K562 (cell line): ENCODE measurements around the gene CYLD. TPM values are rescaled to one million over a fixed set of nuclear protein-coding genes. Genes with fewer than 3 reads are reported as not detected.

Experiments
- ATAC-seq: fragments of 200-7000 bp; cut with Tn5 transposase; 3 replicates; pipeline ENCODE4 v1.9.1; 2020; ENCODE audit warnings: moderate library complexity
- BruUV-seq: library from RNA; stranded (reverse); fragments of 400-500 nt; replicated peaks from 2 replicates; lab custom pipeline; 2021; lab: Mats Ljungman, UMichigan
- CTCF ChIA-PET: fragments of 300-600 bp; formaldehyde crosslinking; extraction: SDS; loops from one replicate; lab custom pipeline; 2021; ENCODE audit warnings: low intra/inter-chr PET ratio; lab: Yijun Ruan, JAX
- POLR2A ChIA-PET: fragments of 300-600, 350-650 bp; sonication (Branson Sonifier 250); formaldehyde crosslinking; extraction: SDS; loops from one replicate; lab custom pipeline; 2021; ENCODE audit warnings: antibody characterized with exemption, inconsistent platforms; lab: Yijun Ruan, JAX
- DNase-seq, 4 experiments: peaks; one replicate each; pipeline versions ENCODE4 v3.0.0 to v3.0.0-alpha.2; 2011 to 2018; ENCODE audit warnings: low spot score in 3 of 4, mixed read lengths in 3 of 4; ENCODE audit errors: extremely low read depth in 1 of 4
- FAIRE-seq: peaks from 2 replicates; lab custom pipeline; 2011; peaks lifted over from hg19 to GRCh38; lab: Jason Lieb, UNC
- H2AFZ ChIP-seq: 2 replicates; pipeline ENCODE4 v1.6.0; 2011; ENCODE audit warnings: low read depth, low read length, control low read depth, inconsistent platforms
- H3K27ac ChIP-seq: fragments of 200-600 bp; 3 replicates; pipeline ENCODE4 v1.8.0; 2011; ENCODE audit warnings: low read depth, mild to moderate bottlenecking, control low read depth, inconsistent platforms, low read length, moderate library complexity, mixed read lengths; ENCODE audit errors: extremely low read depth
- H3K27me3 ChIP-seq, 2 experiments: fragments of 300-600 bp in 1 of 2; 2 replicates in 1 of 2; 3 replicates in 1 of 2; pipeline versions ENCODE4 v1.6.0 to v1.8.0; 2011; ENCODE audit warnings: inconsistent platforms in 2 of 2, low read length in 2 of 2, mild to moderate bottlenecking in 1 of 2, mixed read lengths in 1 of 2, moderate library complexity in 1 of 2; ENCODE audit not compliant: control insufficient read depth in 2 of 2, insufficient read depth in 2 of 2
- H3K36me3 ChIP-seq: fragments of 300-600 bp; 3 replicates; pipeline ENCODE4 v1.8.0; 2011; ENCODE audit warnings: mild to moderate bottlenecking, low read length, inconsistent platforms; ENCODE audit not compliant: control insufficient read depth, insufficient read depth
- H3K4me1 ChIP-seq, 2 experiments: fragments of 200-600 bp in 1 of 2; replicated peaks in 1 of 2; 2 replicates in 1 of 2; 3 replicates in 1 of 2; pipeline versions ENCODE4 v1.5.1 to v1.8.0; 2011; ENCODE audit warnings: inconsistent platforms in 2 of 2, low read length in 2 of 2, mild to moderate bottlenecking in 1 of 2, mixed read lengths in 1 of 2, moderate library complexity in 1 of 2; ENCODE audit not compliant: control insufficient read depth in 2 of 2, insufficient read depth in 2 of 2
- H3K4me2 ChIP-seq: 2 replicates; pipeline ENCODE4 v1.6.1; 2011; ENCODE audit warnings: low read length, control low read depth, inconsistent platforms, mixed read lengths; ENCODE audit not compliant: insufficient read depth
- H3K4me3 ChIP-seq: fragments of 200-600 bp; sonication (generic), shearing (Covaris generic); 2 replicates; pipeline ENCODE4 v1.5.1; 2016; ENCODE audit warnings: control low read depth, inconsistent platforms
- H3K79me2 ChIP-seq: fragments of 200-600 bp; 3 replicates; pipeline ENCODE4 v1.8.0; 2011; ENCODE audit warnings: low read length, inconsistent platforms; ENCODE audit not compliant: control insufficient read depth, insufficient read depth
- H3K9ac ChIP-seq, 2 experiments: 2 replicates each; pipeline versions ENCODE4 v1.6.0 to v1.6.1; 2011; ENCODE audit warnings: low read depth in 2 of 2, low read length in 2 of 2, control low read depth in 1 of 2, inconsistent platforms in 1 of 2, mild to moderate bottlenecking in 1 of 2, mixed read lengths in 1 of 2; ENCODE audit not compliant: insufficient read depth in 1 of 2
- H3K9me1 ChIP-seq: one replicate; pipeline ENCODE4 v1.6.0; 2011; ENCODE audit warnings: inconsistent platforms, mild to moderate bottlenecking, low read length, moderate library complexity; ENCODE audit not compliant: control insufficient read depth, insufficient read depth
- H3K9me3 ChIP-seq: replicated peaks from 2 replicates; pipeline ENCODE4 v1.5.1; 2011; ENCODE audit warnings: low read depth, low read length, inconsistent platforms; ENCODE audit not compliant: control insufficient read depth, insufficient read depth
- H4K20me1 ChIP-seq: replicated peaks from 2 replicates; pipeline ENCODE4 v1.6.1; 2011; ENCODE audit warnings: low read length, inconsistent platforms, mixed read lengths; ENCODE audit not compliant: control insufficient read depth, insufficient read depth
- ATF1 ChIP-seq, 2 experiments: fragments of 450-650 bp in 1 of 2; IDR thresholded peaks; 2 replicates each; pipeline ENCODE4 v1.6.1; 2016; ENCODE audit warnings: missing compliant biosample characterization in 1 of 2, missing genetic modification characterization in 1 of 2
- PHTF2 ChIP-seq: fragments of 250-450 bp; sonication (Bioruptor Pico); IDR thresholded peaks from 2 replicates; pipeline ENCODE4 v1.5.0; 2021; ENCODE audit warnings: mild to moderate bottlenecking
- STAT5B ChIP-seq: fragments of 250-450 bp; sonication (Bioruptor Pico); IDR thresholded peaks from 2 replicates; pipeline ENCODE4 v1.8.0; 2021; ENCODE audit warnings: mild to moderate bottlenecking, inconsistent platforms
- WGBS: fragments of 100-300 bp; shearing (Covaris generic); methylation state at CpG from one replicate; pipeline ENCODE4 v1.1.6; 2016; ENCODE audit warnings: low coverage, mixed read lengths; ENCODE audit not compliant: insufficient coverage; ENCODE audit errors: missing lambda C conversion rate; 5-methylcytosine and 5-hydroxymethylcytosine counted together
- in situ Hi-C: fragments of 300-500 bp; cut with MboI; formaldehyde crosslinking; loops from 4 replicates; pipeline ENCODE4 v1.15.0; 2018; ENCODE audit warnings: inconsistent platforms, mixed read lengths
- intact Hi-C: fragments of 100-400 bp; cut with micrococcal nuclease; formaldehyde crosslinking; loops from 2 replicates; pipeline ENCODE4 v1.14.2; 2022
- polyA plus RNA-seq, 8 experiments: library from polyadenylated mRNA; depleted of rRNA in 4 of 8; stranded (reverse) in 5 of 8; unstranded in 3 of 8; fragments of >200 nt; fragmentation: Nextera tagmentation in 2 of 8; fragmentation: Illumina TruSeq in 1 of 8; extraction: Ambion mirVana in 2 of 8; extraction: Trizol in 1 of 8; gene quantifications; 2 replicates each; pipeline versions ENCODE4 v1.2.1 to v1.2.3, GENCODE V29; 2011 to 2014; ENCODE audit warnings: inconsistent platforms in 1 of 8, missing spikeins in 1 of 8
- total RNA-seq, 7 experiments: library from RNA; depleted of rRNA in 6 of 7; stranded (reverse); fragments of >200 nt in 6 of 7; fragmentation: Illumina TruSeq in 2 of 7; extraction: Trizol in 2 of 7; gene quantifications; 2 replicates each; pipeline versions ENCODE4 v1.2.1 to v1.2.3, GENCODE V29; 2011 to 2021; ENCODE audit warnings: low replicate concordance in 1 of 7
- TF ChIP-seq, protein P1 (sequence below), 3 experiments: IDR thresholded peaks in 2 of 3; conservative IDR thresholded peaks in 1 of 3; 2 replicates each; pipeline ENCODE4 v1.5.1; 2011 to 2012; ENCODE audit warnings: low read length in 3 of 3, mild to moderate bottlenecking in 3 of 3, control low read depth in 2 of 3, improper control_type of control experiment in 1 of 3, inconsistent platforms in 1 of 3, low read depth in 1 of 3, mixed read lengths in 1 of 3, moderate library complexity in 1 of 3; ENCODE audit not compliant: insufficient read depth in 2 of 3
- TF ChIP-seq, protein P2 (sequence below): sonication (generic); formaldehyde crosslinking; IDR thresholded peaks from 2 replicates; pipeline ENCODE4 v1.8.0; 2022; ENCODE audit warnings: mild to moderate bottlenecking, missing genetic modification reagents

Gene CYLD
- total and polyA plus RNA-seq, 9 of the 15 experiments (the other 6 are each of a cell fraction or from before 2014, with no cell fraction given): 3.4 to 7.4 (median 5.3) TPM

DNA sequence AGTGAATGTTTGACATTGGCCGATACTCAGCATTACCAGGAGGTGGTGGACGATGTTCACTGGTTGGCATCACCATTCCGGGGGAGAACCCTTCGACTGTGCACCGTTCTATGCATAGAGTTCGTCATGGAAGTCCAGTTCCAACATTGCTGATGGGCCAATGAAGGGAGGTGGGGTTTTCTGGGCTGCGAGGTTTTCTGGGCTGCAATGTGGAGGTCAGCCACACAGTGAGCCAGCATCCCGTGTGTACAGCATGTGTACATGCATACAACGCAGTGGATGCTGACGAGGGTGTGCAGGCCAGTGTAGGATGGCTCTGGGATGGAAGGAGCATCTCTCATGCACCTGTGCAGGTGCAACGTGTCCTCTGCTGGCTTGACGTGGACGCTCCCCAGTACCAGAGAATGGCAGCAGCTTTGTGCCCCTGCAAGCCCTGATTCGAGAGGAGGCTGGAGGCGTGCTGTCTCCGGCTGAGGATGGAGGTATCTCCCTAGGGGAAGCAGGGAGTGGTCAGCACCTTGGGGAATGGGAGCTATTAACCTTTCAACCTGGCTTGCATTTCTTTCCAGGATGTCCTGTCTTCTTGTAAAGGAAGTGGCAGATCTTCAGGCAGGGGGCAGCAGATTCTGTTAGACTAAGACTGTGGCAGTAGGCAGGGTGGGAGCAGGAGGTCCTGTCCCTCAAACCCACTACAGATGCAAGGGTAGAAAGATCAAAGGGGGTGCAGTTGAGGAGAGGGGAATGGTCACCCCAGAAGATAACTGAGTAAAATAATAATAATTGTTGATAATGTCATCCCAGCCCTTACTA is 98.2 kb downstream of the CYLD start:
- Histone ChIP-seq H3K9me3 (no peaks in the 10 kb centered on the region), H3K4me2 (no peak overlapping the region), H3K4me3 (no peak overlapping the region), H3K36me3 (no peaks in the 10 kb centered on the region), H3K79me2 (no peaks in the 10 kb centered on the region), H4K20me1 (no peaks in the 10 kb centered on the region; the same call in 1 of the 2 replicates), H3K4me1 (peaks cover 17 to 19% of the 10 kb centered on the region in 2 experiments), H2AFZ (peak overlapping the region; percentile 89; the same call in 1 of the 2 replicates), H3K9me1 (no peaks in the 10 kb centered on the region), H3K27ac (no peak overlapping the region), H3K9ac (no peak overlapping the region; a peak in 1 of 4 replicates), H3K27me3 (peaks cover 0 to 18% of the 10 kb centered on the region in 2 experiments; a peak in 2 of 5 replicates)
- WGBS: 20% methylated on average over 16 of the region's 16 CpGs
- ATAC-seq (no peak), FAIRE-seq (no peak), DNase-seq (no peak)
- POLR2A ChIA-PET: interaction anchor here (0.6 kb wide), 1 partner anchor 265 kb away, joined by 3 read pairs; no protein-coding TSS in a partner anchor
- CTCF ChIA-PET: no interaction called here
- in situ Hi-C loops: no loop called here
- no TSS peak for BruUV-seq
- no peak for TF ChIP-seq ATF1 (CRISPR knock-in tag; IDR thresholded peaks at IDR 0.05)
- TF ChIP-seq ATF1 (tag; IDR thresholded peaks at IDR 0.05): no peak
- TF ChIP-seq PHTF2: no peak
- TF ChIP-seq, protein P1, sequence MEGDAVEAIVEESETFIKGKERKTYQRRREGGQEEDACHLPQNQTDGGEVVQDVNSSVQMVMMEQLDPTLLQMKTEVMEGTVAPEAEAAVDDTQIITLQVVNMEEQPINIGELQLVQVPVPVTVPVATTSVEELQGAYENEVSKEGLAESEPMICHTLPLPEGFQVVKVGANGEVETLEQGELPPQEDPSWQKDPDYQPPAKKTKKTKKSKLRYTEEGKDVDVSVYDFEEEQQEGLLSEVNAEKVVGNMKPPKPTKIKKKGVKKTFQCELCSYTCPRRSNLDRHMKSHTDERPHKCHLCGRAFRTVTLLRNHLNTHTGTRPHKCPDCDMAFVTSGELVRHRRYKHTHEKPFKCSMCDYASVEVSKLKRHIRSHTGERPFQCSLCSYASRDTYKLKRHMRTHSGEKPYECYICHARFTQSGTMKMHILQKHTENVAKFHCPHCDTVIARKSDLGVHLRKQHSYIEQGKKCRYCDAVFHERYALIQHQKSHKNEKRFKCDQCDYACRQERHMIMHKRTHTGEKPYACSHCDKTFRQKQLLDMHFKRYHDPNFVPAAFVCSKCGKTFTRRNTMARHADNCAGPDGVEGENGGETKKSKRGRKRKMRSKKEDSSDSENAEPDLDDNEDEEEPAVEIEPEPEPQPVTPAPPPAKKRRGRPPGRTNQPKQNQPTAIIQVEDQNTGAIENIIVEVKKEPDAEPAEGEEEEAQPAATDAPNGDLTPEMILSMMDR (IDR thresholded peaks at IDR 0.05 in 2 of 3, conservative IDR thresholded peaks at IDR 0.05 in 1 of 3; ENCODE audit: insufficient read depth in 2 of 3, low read depth in 1 of 3, low read length in 3 of 3): peak in 1 of 3 experiments; percentile 10; a peak in 1 of 6 replicates
- TF ChIP-seq, protein P2, sequence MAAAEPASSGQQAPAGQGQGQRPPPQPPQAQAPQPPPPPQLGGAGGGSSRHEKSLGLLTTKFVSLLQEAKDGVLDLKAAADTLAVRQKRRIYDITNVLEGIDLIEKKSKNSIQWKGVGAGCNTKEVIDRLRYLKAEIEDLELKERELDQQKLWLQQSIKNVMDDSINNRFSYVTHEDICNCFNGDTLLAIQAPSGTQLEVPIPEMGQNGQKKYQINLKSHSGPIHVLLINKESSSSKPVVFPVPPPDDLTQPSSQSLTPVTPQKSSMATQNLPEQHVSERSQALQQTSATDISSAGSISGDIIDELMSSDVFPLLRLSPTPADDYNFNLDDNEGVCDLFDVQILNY: no peak
- no peak for TF ChIP-seq STAT5B (CRISPR knock-in tag)
- intact Hi-C loops: loop anchor here (2.0 kb wide), 1 partner anchor 41 kb away; no protein-coding TSS in a partner anchor
